Thoracic aorta (tissue), 2 donors: ENCODE results near the gene FARP1. TPM values are rescaled to one million over a fixed set of nuclear protein-coding genes. Genes with fewer than 3 reads are reported as not detected.
"Not testable (repeated sequence)": the region's sequence is repeated elsewhere in the genome, so short reads cannot be mapped to it uniquely, and the experiment has no call there.

Experiments
- ATAC-seq: fragments of 150-250 bp; one replicate; pipeline ENCODE4 v1.8.0; 2017; ENCODE audit warnings: low read depth; ENCODE audit not compliant: insufficient number of reproducible peaks, low FRiP score
- DNase-seq: peaks from one replicate; pipeline ENCODE4 v3.0.0-alpha.2; 2020; ENCODE audit warnings: low spot score
- H3K27ac ChIP-seq, 2 donors: fragments of 200-600 bp; sonication (generic); 1 replicate in 1 of 2; 2 replicates in 1 of 2; pipeline ENCODE4 v1.5.1; 2016; ENCODE audit warnings: mild to moderate bottlenecking in 2 of 2, moderate library complexity in 2 of 2
- H3K27me3 ChIP-seq: fragments of 200-600 bp; sonication (generic); replicated peaks from 2 replicates; pipeline ENCODE4 v1.6.0; 2016; ENCODE audit warnings: mild to moderate bottlenecking; ENCODE audit not compliant: insufficient read depth
- H3K36me3 ChIP-seq: fragments of 200-600 bp; sonication (generic); one replicate; pipeline ENCODE4 v1.5.1; 2016
- H3K4me1 ChIP-seq, 2 donors: fragments of 200-600 bp; sonication (generic); 1 replicate in 1 of 2; 2 replicates in 1 of 2; pipeline versions ENCODE4 v1.5.1 to v1.6.0; 2016; ENCODE audit warnings: low read depth in 2 of 2, mild to moderate bottlenecking in 1 of 2; ENCODE audit not compliant: control insufficient read depth in 1 of 2
- H3K4me3 ChIP-seq: fragments of 200-600 bp; sonication (generic); 2 replicates; pipeline ENCODE4 v1.5.1; 2016; ENCODE audit warnings: mild to moderate bottlenecking
- H3K9me3 ChIP-seq: fragments of 200-600 bp; sonication (generic); 2 replicates; pipeline ENCODE4 v1.5.1; 2016
- total RNA-seq, 2 donors: library from RNA; depleted of rRNA; stranded (reverse); fragments of >200 nt; gene quantifications; one replicate each; pipeline versions ENCODE4 v1.1.0 to v1.2.3, GENCODE V29; 2016
- TF ChIP-seq, protein P1 (sequence below): fragments of 200-600 bp; sonication (generic); IDR thresholded peaks from one replicate; pipeline ENCODE4 v1.5.1; 2019; ENCODE audit warnings: antibody characterized with exemption

Gene FARP1
- total RNA-seq, 2 donors from 2014 or later, result 17.6 to 30.3 TPM

DNA sequence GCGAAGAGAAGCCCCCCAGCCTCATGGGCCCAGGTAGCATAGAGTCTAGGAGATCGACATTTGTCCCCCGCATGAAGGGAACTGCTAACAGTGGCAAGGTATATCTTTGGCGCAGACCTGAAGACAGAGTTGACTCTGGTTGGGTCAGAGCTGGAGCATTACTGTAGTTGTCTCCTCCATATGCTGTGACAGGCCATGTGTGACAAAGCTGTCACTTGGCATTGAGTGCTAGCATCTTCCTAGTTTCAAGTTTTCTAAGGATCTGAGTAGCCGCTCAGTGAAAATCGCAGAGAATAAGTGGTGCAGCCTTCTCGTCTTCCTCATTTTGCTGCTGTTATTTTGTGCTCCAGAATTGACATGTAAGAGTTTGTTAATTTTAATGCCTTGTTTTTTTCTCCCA, 223.5 kb downstream of the FARP1 start:
- TF ChIP-seq, protein P1, sequence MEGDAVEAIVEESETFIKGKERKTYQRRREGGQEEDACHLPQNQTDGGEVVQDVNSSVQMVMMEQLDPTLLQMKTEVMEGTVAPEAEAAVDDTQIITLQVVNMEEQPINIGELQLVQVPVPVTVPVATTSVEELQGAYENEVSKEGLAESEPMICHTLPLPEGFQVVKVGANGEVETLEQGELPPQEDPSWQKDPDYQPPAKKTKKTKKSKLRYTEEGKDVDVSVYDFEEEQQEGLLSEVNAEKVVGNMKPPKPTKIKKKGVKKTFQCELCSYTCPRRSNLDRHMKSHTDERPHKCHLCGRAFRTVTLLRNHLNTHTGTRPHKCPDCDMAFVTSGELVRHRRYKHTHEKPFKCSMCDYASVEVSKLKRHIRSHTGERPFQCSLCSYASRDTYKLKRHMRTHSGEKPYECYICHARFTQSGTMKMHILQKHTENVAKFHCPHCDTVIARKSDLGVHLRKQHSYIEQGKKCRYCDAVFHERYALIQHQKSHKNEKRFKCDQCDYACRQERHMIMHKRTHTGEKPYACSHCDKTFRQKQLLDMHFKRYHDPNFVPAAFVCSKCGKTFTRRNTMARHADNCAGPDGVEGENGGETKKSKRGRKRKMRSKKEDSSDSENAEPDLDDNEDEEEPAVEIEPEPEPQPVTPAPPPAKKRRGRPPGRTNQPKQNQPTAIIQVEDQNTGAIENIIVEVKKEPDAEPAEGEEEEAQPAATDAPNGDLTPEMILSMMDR, result no peak
- H3K9me3 ChIP-seq, result no peaks in the 10 kb centered on the region
- no peaks in the 10 kb centered on the region for H3K36me3 ChIP-seq
- no peak for ATAC-seq
- H3K27me3 ChIP-seq, result no peaks in the 10 kb centered on the region
- H3K4me3 ChIP-seq, result no peak overlapping the region
- no peak for DNase-seq
- H3K4me1 ChIP-seq, result peaks cover 0 to 2% of the 10 kb centered on the region in 2 donors
- H3K27ac ChIP-seq, result no peak overlapping the region

DNA sequence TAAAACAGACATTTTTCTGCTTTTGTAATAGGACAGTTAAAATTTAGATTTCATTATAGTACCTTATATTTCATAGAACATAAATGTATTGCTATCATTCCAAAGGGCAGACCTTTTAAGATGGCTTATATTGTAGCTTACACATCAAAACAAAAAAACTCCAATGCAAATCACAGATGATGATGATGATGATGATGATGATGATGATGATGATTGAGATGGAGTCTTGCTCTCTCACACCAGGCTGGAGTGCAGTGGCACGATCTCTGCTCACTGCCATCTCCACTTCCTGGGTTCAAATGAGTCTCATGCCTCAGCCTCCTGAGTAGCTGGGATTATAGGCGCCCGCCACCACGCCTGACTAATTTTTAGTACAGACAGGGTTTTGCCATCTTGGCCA, 224.1 kb downstream of the FARP1 start:
- no peak for DNase-seq
- Histone ChIP-seq H3K4me1 (peaks cover 0 to 4% of the 10 kb centered on the region in 2 donors), H3K4me3 (no peak overlapping the region), H3K9me3 (no peaks in the 10 kb centered on the region), H3K36me3 (no peaks in the 10 kb centered on the region), H3K27ac (no peak overlapping the region), H3K27me3 (no peaks in the 10 kb centered on the region)
- ATAC-seq, result no peak
- TF ChIP-seq, protein P1, result no peak

DNA sequence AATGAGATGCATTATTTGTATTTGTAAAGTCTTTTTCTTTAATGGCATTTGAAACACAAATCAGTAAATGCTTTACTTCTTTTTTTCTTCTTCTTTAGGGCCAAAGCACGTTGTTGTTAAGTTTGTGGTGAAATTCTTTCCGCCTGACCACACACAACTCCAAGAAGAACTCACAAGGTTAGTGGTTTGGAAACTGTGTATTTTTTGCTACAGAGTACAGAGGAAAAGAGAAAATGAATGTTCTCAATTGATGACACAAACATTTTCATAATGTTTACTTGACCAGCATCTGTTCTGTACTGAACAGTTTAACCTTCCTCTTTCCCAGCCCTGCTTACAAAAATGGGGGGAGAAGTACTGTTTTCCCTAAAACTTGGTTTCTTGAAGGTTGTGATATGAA, 225.1 kb downstream of the FARP1 start:
- no peak overlapping the region for H3K27ac ChIP-seq
- H3K36me3 ChIP-seq, result no peaks in the 10 kb centered on the region
- no peaks in the 10 kb centered on the region for H3K9me3 ChIP-seq
- no peak overlapping the region for H3K4me3 ChIP-seq
- peaks cover 0 to 4% of the 10 kb centered on the region in 2 donors for H3K4me1 ChIP-seq
- DNase-seq (no peak), ATAC-seq (no peak)
- H3K27me3 ChIP-seq, result no peaks in the 10 kb centered on the region
- TF ChIP-seq, protein P1, result no peak

DNA sequence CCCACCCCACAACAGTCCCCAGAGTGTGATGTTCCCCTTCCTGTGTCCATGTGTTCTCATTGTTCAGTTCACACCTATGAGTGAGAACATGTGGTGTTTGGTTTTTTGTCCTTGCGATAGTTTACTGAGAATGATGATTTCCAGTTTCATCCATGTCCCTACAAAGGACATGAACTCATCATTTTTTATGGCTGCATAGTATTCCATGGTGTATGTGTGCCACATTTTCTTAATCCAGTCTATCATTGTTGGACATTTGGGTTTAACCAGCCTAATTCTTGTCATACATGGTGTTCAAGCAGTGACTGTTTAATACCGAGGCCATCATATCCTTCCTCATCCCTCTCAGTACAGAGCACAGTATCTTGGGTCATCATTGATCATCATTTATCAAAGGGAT, 226.6 kb downstream of the FARP1 start:
- H3K4me3 ChIP-seq, ATAC-seq, H3K27me3 ChIP-seq, H3K36me3 ChIP-seq, H3K27ac ChIP-seq, DNase-seq, H3K4me1 ChIP-seq, H3K9me3 ChIP-seq: not testable (repeated sequence)

DNA sequence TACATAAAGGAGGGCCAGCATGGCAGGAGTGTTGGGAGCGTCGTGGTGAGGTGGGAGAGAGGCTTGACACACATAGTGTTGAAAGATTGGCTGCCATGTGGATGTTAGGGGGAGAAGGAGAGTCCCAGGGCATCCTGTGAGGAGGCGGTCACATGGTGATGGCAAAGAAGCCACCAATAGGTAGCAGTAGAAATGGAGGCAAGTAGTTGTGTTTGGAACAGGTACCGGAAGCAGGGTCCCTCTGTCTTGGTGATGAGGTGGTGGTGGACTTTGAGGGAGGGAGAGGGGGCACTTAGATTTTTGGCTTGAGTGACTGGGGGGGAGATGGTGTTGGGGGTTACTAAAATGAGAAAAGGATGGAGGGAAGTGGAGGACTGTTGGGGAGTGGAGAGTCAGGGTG, 227.4 kb downstream of the FARP1 start:
- H3K4me1 ChIP-seq, result peaks cover 0 to 4% of the 10 kb centered on the region in 2 donors
- H3K27ac ChIP-seq, result no peak overlapping the region
- no peaks in the 10 kb centered on the region for H3K36me3 ChIP-seq
- H3K9me3 ChIP-seq, result peaks cover 4% of the 10 kb centered on the region
- no peaks in the 10 kb centered on the region for H3K27me3 ChIP-seq
- ATAC-seq (no peak), DNase-seq (no peak)
- TF ChIP-seq, protein P1, result no peak
- H3K4me3 ChIP-seq, result no peak overlapping the region

DNA sequence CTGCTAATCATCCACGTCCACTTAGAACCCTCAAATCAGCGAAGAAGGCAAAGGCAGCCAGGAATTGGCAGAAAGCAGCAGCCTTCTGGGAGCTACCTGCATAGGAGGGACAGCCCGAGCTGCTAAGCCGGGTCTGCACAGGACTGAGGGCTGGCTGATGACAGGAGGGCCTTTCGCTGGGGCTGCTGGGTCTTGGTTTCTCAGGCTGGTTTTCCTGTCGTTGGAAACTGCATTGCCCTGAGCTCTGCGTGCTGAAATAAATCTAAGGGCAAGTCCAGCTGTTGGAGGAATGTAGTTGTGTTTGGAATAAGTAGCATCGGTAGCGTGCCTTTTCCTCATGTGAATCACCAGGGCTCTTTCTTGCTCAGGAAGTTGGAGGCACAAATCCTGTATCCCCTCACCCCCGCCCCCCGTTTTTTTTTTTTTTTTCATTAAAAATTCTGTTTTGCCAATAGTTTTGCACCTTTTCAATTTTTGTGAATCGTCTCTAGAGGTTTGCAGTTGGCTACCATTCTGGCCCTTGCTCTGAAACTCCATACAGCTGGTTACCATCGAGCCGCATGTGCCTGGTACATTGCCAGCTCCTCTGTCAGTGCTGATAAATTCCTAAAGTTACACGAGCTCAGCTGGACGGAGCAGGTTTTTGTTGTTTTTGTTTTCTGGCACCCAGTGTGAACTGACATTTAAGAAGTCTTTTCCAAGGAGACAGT, 228.1 kb downstream of the FARP1 start:
- no peak for ATAC-seq
- no peak for DNase-seq
- Histone ChIP-seq H3K27me3 (no peaks in the 10 kb centered on the region), H3K27ac (no peak overlapping the region), H3K4me3 (no peak overlapping the region), H3K36me3 (no peaks in the 10 kb centered on the region), H3K4me1 (peaks cover 0 to 4% of the 10 kb centered on the region in 2 donors), H3K9me3 (peaks cover 4% of the 10 kb centered on the region)
- TF ChIP-seq, protein P1, result no peak
